HepG2 (cell line): ENCODE data around the gene ABT1. TPM values are rescaled to one million over a fixed set of nuclear protein-coding genes. Genes with fewer than 3 reads are reported as not detected.
A peak's percentile ranks its signal among the peaks of the same experiment; 100 is the strongest.

Experiments used
- HNRNPLL ChIP-seq: fragments of 200-400 bp; formaldehyde crosslinking; IDR thresholded peaks from 2 replicates; pipeline ENCODE4 v1.6.1; 2017; ENCODE audit warnings: mild to moderate bottlenecking, low read depth, low read length; ENCODE audit not compliant: poor library complexity, severe bottlenecking
- MEIS1 ChIP-seq: sonication (generic); formaldehyde crosslinking; IDR thresholded peaks from 2 replicates; pipeline ENCODE4 v1.9.0; 2021; ENCODE audit warnings: mild to moderate bottlenecking, missing genetic modification reagents, moderate library complexity, borderline replicate concordance
- PRPF4 ChIP-seq: fragments of 200-400 bp; formaldehyde crosslinking; IDR thresholded peaks from 2 replicates; pipeline ENCODE4 v1.6.1; 2016; ENCODE audit warnings: low read length, low read depth; ENCODE audit not compliant: poor library complexity, severe bottlenecking
- RFX1 ChIP-seq: fragments of 450-650 bp; IDR thresholded peaks from 2 replicates; pipeline ENCODE4 v1.6.1; 2017
- SMC3 ChIP-seq: IDR thresholded peaks from 2 replicates; pipeline ENCODE4 v1.6.1; 2011; ENCODE audit warnings: low read length, improper control_type of control experiment
- SP4 ChIP-seq: sonication (generic); formaldehyde crosslinking; IDR thresholded peaks from 2 replicates; pipeline ENCODE4 v1.8.1; 2023; ENCODE audit warnings: mild to moderate bottlenecking, missing genetic modification reagents
- ZNF256 ChIP-seq: sonication (generic); formaldehyde crosslinking; conservative IDR thresholded peaks from 2 replicates; pipeline ENCODE4 v1.4.0; 2020; ENCODE audit warnings: missing genetic modification reagents
- ZNF501 ChIP-seq: sonication (generic); formaldehyde crosslinking; IDR thresholded peaks from 2 replicates; pipeline ENCODE4 v1.5.1; 2020; ENCODE audit warnings: mild to moderate bottlenecking, moderate library complexity, missing genetic modification reagents
- ZNF556 ChIP-seq: sonication (generic); formaldehyde crosslinking; IDR thresholded peaks from 2 replicates; pipeline ENCODE4 v1.4.0; 2020; ENCODE audit warnings: mild to moderate bottlenecking, missing genetic modification reagents, borderline replicate concordance
- ZNF749 ChIP-seq: sonication (generic); formaldehyde crosslinking; IDR thresholded peaks from 2 replicates; pipeline ENCODE4 v1.8.0; 2022; ENCODE audit warnings: mild to moderate bottlenecking, missing genetic modification reagents, moderate library complexity, borderline replicate concordance
- polyA plus RNA-seq, 8 experiments: library from polyadenylated mRNA; depleted of rRNA in 3 of 8; stranded (reverse) in 7 of 8; unstranded in 1 of 8; fragments of >200 nt; fragmentation: Illumina TruSeq in 4 of 8; extraction: Trizol in 4 of 8; gene quantifications; 2 replicates each; pipeline versions ENCODE4 v1.2.1 to v1.2.3, GENCODE V29; 2011 to 2016; ENCODE audit warnings: low read depth in 4 of 8, missing spikeins in 1 of 8, mixed read lengths in 1 of 8; ENCODE audit not compliant: insufficient read depth in 1 of 8
- total RNA-seq, 5 experiments: library from RNA; depleted of rRNA; stranded (reverse); fragments of >200 nt; fragmentation: Illumina TruSeq; extraction: Trizol; gene quantifications; 2 replicates each; pipeline ENCODE4 v1.2.3, GENCODE V29; 2016; ENCODE audit warnings: low read depth in 1 of 5
- TF ChIP-seq, protein P1 (sequence below): sonication (generic); formaldehyde crosslinking; IDR thresholded peaks from 2 replicates; pipeline ENCODE4 v1.4.0; 2020; ENCODE audit warnings: missing genetic modification reagents, borderline replicate concordance
- TF ChIP-seq, protein P2 (sequence below): sonication (generic); formaldehyde crosslinking; IDR thresholded peaks from 2 replicates; pipeline ENCODE4 v1.5.1; 2020; ENCODE audit warnings: mild to moderate bottlenecking, missing genetic modification reagents, moderate library complexity
- TF ChIP-seq, protein P3 (sequence below): IDR thresholded peaks from 2 replicates; pipeline ENCODE4 v1.6.1; 2018; ENCODE audit warnings: missing genetic modification reagents
- TF ChIP-seq, protein P4 (sequence below): sonication (generic); formaldehyde crosslinking; IDR thresholded peaks from 2 replicates; pipeline ENCODE4 v1.5.1; 2020; ENCODE audit warnings: mild to moderate bottlenecking, missing genetic modification reagents
- TF ChIP-seq, protein P5 (sequence below): sonication (generic); formaldehyde crosslinking; IDR thresholded peaks from 2 replicates; pipeline ENCODE4 v1.4.0; 2020; ENCODE audit warnings: low read depth, mild to moderate bottlenecking, missing genetic modification reagents

Gene ABT1
- total and polyA plus RNA-seq, 2 of the 13 experiments (the other 11 are each of a cell fraction or from before 2014, with no cell fraction given) = 38.4 TPM

DNA sequence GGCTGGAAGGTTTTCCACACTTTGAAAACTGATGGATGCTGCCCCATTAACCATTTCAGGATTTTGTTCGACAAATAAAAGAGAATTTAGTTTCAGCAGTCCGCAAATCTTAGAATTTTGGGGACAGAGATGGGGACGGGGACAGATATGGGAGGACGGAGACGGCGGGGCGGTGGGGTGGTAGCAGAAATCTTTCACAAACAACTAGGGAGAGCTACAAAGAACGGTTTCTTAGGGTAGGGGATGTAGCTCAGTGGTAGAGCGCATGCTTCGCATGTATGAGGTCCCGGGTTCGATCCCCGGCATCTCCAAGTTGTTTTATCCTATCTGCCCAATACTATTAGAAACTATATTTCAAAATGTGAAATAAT is 43.5 kb upstream of the ABT1 start (continued):
- TF ChIP-seq, protein P1, sequence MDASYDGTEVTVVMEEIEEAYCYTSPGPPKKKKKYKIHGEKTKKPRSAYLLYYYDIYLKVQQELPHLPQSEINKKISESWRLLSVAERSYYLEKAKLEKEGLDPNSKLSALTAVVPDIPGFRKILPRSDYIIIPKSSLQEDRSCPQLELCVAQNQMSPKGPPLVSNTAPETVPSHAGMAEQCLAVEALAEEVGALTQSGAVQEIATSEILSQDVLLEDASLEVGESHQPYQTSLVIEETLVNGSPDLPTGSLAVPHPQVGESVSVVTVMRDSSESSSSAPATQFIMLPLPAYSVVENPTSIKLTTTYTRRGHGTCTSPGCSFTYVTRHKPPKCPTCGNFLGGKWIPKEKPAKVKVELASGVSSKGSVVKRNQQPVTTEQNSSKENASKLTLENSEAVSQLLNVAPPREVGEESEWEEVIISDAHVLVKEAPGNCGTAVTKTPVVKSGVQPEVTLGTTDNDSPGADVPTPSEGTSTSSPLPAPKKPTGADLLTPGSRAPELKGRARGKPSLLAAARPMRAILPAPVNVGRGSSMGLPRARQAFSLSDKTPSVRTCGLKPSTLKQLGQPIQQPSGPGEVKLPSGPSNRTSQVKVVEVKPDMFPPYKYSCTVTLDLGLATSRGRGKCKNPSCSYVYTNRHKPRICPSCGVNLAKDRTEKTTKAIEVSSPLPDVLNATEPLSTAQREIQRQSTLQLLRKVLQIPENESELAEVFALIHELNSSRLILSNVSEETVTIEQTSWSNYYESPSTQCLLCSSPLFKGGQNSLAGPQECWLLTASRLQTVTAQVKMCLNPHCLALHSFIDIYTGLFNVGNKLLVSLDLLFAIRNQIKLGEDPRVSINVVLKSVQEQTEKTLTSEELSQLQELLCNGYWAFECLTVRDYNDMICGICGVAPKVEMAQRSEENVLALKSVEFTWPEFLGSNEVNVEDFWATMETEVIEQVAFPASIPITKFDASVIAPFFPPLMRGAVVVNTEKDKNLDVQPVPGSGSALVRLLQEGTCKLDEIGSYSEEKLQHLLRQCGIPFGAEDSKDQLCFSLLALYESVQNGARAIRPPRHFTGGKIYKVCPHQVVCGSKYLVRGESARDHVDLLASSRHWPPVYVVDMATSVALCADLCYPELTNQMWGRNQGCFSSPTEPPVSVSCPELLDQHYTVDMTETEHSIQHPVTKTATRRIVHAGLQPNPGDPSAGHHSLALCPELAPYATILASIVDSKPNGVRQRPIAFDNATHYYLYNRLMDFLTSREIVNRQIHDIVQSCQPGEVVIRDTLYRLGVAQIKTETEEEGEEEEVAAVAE (CRISPR knock-in tag) = 0 out of 2 replicates have a peak, but pooled peaks have one; percentile 47
- TF ChIP-seq ZNF556 = no peak
- TF ChIP-seq, protein P2, sequence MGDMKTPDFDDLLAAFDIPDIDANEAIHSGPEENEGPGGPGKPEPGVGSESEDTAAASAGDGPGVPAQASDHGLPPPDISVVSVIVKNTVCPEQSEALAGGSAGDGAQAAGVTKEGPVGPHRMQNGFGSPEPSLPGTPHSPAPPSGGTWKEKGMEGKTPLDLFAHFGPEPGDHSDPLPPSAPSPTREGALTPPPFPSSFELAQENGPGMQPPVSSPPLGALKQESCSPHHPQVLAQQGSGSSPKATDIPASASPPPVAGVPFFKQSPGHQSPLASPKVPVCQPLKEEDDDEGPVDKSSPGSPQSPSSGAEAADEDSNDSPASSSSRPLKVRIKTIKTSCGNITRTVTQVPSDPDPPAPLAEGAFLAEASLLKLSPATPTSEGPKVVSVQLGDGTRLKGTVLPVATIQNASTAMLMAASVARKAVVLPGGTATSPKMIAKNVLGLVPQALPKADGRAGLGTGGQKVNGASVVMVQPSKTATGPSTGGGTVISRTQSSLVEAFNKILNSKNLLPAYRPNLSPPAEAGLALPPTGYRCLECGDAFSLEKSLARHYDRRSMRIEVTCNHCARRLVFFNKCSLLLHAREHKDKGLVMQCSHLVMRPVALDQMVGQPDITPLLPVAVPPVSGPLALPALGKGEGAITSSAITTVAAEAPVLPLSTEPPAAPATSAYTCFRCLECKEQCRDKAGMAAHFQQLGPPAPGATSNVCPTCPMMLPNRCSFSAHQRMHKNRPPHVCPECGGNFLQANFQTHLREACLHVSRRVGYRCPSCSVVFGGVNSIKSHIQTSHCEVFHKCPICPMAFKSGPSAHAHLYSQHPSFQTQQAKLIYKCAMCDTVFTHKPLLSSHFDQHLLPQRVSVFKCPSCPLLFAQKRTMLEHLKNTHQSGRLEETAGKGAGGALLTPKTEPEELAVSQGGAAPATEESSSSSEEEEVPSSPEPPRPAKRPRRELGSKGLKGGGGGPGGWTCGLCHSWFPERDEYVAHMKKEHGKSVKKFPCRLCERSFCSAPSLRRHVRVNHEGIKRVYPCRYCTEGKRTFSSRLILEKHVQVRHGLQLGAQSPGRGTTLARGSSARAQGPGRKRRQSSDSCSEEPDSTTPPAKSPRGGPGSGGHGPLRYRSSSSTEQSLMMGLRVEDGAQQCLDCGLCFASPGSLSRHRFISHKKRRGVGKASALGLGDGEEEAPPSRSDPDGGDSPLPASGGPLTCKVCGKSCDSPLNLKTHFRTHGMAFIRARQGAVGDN (CRISPR knock-in tag) = no peak
- TF ChIP-seq ZNF501 (CRISPR knock-in tag) = no peak
- no peak for TF ChIP-seq MEIS1
- TF ChIP-seq, protein P3, sequence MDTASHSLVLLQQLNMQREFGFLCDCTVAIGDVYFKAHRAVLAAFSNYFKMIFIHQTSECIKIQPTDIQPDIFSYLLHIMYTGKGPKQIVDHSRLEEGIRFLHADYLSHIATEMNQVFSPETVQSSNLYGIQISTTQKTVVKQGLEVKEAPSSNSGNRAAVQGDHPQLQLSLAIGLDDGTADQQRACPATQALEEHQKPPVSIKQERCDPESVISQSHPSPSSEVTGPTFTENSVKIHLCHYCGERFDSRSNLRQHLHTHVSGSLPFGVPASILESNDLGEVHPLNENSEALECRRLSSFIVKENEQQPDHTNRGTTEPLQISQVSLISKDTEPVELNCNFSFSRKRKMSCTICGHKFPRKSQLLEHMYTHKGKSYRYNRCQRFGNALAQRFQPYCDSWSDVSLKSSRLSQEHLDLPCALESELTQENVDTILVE (CRISPR knock-in tag) = peak; percentile 28; the same call in 1 of the 2 replicates
- TF ChIP-seq, protein P4, sequence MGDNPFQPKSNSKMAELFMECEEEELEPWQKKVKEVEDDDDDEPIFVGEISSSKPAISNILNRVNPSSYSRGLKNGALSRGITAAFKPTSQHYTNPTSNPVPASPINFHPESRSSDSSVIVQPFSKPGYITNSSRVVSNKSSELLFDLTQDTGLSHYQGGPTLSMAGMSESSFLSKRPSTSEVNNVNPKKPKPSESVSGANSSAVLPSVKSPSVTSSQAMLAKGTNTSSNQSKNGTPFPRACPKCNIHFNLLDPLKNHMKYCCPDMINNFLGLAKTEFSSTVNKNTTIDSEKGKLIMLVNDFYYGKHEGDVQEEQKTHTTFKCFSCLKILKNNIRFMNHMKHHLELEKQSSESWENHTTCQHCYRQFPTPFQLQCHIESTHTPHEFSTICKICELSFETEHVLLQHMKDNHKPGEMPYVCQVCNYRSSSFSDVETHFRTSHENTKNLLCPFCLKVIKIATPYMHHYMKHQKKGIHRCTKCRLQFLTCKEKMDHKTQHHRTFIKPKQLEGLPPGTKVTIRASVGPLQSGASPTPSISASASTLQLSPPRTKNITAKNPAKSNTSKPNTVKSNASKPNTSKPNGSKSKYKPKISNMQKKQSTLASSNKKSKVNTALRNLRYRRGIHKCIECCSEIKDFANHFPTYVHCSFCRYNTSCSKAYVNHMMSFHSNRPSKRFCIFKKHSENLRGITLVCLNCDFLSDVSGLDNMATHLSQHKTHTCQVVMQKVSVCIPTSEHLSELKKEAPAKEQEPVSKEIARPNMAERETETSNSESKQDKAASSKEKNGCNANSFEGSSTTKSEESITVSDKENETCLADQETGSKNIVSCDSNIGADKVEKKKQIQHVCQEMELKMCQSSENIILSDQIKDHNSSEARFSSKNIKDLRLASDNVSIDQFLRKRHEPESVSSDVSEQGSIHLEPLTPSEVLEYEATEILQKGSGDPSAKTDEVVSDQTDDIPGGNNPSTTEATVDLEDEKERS (CRISPR knock-in tag) = no peak
- no peak for TF ChIP-seq ZNF256 (CRISPR knock-in tag)
- TF ChIP-seq HNRNPLL = no peak
- TF ChIP-seq RFX1 = no peak
- TF ChIP-seq SP4 (CRISPR knock-in tag) = no peak
- no peak for TF ChIP-seq SMC3
- TF ChIP-seq ZNF749 (CRISPR knock-in tag) = no peak; the same call in 1 of the 2 replicates
- TF ChIP-seq, protein P5, sequence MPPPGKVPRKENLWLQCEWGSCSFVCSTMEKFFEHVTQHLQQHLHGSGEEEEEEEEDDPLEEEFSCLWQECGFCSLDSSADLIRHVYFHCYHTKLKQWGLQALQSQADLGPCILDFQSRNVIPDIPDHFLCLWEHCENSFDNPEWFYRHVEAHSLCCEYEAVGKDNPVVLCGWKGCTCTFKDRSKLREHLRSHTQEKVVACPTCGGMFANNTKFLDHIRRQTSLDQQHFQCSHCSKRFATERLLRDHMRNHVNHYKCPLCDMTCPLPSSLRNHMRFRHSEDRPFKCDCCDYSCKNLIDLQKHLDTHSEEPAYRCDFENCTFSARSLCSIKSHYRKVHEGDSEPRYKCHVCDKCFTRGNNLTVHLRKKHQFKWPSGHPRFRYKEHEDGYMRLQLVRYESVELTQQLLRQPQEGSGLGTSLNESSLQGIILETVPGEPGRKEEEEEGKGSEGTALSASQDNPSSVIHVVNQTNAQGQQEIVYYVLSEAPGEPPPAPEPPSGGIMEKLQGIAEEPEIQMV (CRISPR knock-in tag) = peak; percentile 68; the same call in 1 of the 2 replicates
- peak; percentile 76 for TF ChIP-seq PRPF4
